ENCODE results near the gene TMEM11.

DNA sequence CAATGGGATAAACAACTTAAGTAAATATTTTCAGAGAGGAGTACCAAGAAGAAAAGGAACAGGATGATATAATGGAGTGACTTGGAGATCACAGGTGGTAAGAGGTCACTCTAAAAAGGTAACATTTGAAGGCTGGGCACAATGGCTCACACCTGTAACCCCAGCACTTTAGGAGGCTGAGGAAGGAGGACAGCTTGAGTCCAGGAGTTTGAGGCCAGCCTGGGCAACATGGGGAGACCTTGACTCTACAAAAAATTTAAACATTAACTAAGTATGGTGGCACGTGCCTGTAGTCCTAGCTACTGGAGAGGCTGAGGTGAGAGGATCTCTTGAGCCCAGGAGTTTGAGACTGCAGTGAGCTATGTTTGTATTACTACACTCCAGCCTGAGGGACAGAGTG is 3.4 kb upstream of the TMEM11 start:
- no peak for TF ChIP-seq POLR2A (IDR thresholded peaks at IDR 0.05)
- no peak for TF ChIP-seq CTCF (IDR thresholded peaks at IDR 0.05)
